Mesenchymal stem cell (in vitro differentiated cells and primary cell): ENCODE results near the gene STAM.

Source experiments
- DNase-seq: peaks from one replicate; pipeline ENCODE4 v3.0.0-alpha.2; 2013
- H2AFZ ChIP-seq: one replicate; pipeline ENCODE4 v1.6.1; 2013; ENCODE audit warnings: low read depth, mild to moderate bottlenecking, control low read depth, inconsistent platforms, low read length, moderate library complexity
- H2AK5ac ChIP-seq: 2 replicates; pipeline ENCODE4 v1.6.1; 2013; ENCODE audit warnings: low read length, moderate library complexity, mild to moderate bottlenecking, inconsistent platforms; ENCODE audit not compliant: severe bottlenecking
- H2BK120ac ChIP-seq: one replicate; pipeline ENCODE4 v1.6.1; 2013; ENCODE audit warnings: low read depth, mild to moderate bottlenecking, inconsistent platforms, low read length, moderate library complexity
- H2BK12ac ChIP-seq, 2 experiments: one replicate each; pipeline ENCODE4 v1.6.1; 2013; ENCODE audit warnings: inconsistent platforms in 2 of 2, low read length in 2 of 2, mild to moderate bottlenecking in 2 of 2, moderate library complexity in 2 of 2, control low read depth in 1 of 2
- H2BK15ac ChIP-seq: one replicate; pipeline ENCODE4 v1.6.1; 2013; ENCODE audit warnings: mild to moderate bottlenecking, low read depth, inconsistent platforms; ENCODE audit not compliant: poor library complexity, severe bottlenecking
- H2BK5ac ChIP-seq: 2 replicates; pipeline ENCODE4 v1.6.1; 2013; ENCODE audit warnings: low read depth, mild to moderate bottlenecking, low read length, control low read depth, inconsistent platforms; ENCODE audit not compliant: poor library complexity, severe bottlenecking
- H3K14ac ChIP-seq, 2 experiments: one replicate each; pipeline ENCODE4 v1.6.1; 2013; ENCODE audit warnings: inconsistent platforms in 2 of 2, low read length in 2 of 2, control low read depth in 1 of 2, mild to moderate bottlenecking in 1 of 2, moderate library complexity in 1 of 2
- H3K18ac ChIP-seq, 2 experiments: one replicate each; pipeline ENCODE4 v1.6.1; 2013; ENCODE audit warnings: inconsistent platforms in 2 of 2, low read length in 2 of 2, control low read depth in 1 of 2, low read depth in 1 of 2, mild to moderate bottlenecking in 1 of 2
- H3K23ac ChIP-seq, 2 experiments: one replicate each; pipeline ENCODE4 v1.6.1; 2013; ENCODE audit warnings: inconsistent platforms in 2 of 2, low read length in 2 of 2, mild to moderate bottlenecking in 2 of 2, moderate library complexity in 2 of 2, control low read depth in 1 of 2
- H3K27ac ChIP-seq: 2 replicates; pipeline ENCODE4 v1.5.1; 2013; ENCODE audit warnings: mild to moderate bottlenecking, moderate library complexity, low read length, control low read depth, inconsistent platforms; ENCODE audit not compliant: poor library complexity, severe bottlenecking
- H3K27me3 ChIP-seq, 2 experiments: 2 replicates each; pipeline versions ENCODE4 v1.6.1 to v1.7.0; 2013; ENCODE audit warnings: low read length in 2 of 2, mild to moderate bottlenecking in 2 of 2, moderate library complexity in 2 of 2, control low read depth in 1 of 2, inconsistent platforms in 1 of 2; ENCODE audit not compliant: control insufficient read depth in 1 of 2, insufficient read depth in 1 of 2
- H3K36me3 ChIP-seq, 2 experiments: 2 replicates each; pipeline versions ENCODE4 v1.6.1 to v1.7.0; 2013; ENCODE audit warnings: low read length in 2 of 2, control low read depth in 1 of 2, inconsistent platforms in 1 of 2, low read depth in 1 of 2, mild to moderate bottlenecking in 1 of 2; ENCODE audit not compliant: insufficient read depth in 2 of 2, control insufficient read depth in 1 of 2
- H3K4ac ChIP-seq, 2 experiments: one replicate each; pipeline ENCODE4 v1.6.1; 2013; ENCODE audit warnings: inconsistent platforms in 2 of 2, low read length in 2 of 2, mild to moderate bottlenecking in 2 of 2, moderate library complexity in 2 of 2, control low read depth in 1 of 2, low read depth in 1 of 2
- H3K4me1 ChIP-seq: 2 replicates; pipeline ENCODE4 v1.6.1; 2013; ENCODE audit warnings: low read depth, low read length, control low read depth; ENCODE audit not compliant: control insufficient read depth, insufficient read depth
- H3K4me2 ChIP-seq: 2 replicates; pipeline ENCODE4 v1.6.1; 2013; ENCODE audit warnings: low read length, mild to moderate bottlenecking, inconsistent platforms; ENCODE audit not compliant: poor library complexity, severe bottlenecking
- H3K4me3 ChIP-seq, 2 experiments: 2 replicates each; pipeline versions ENCODE4 v1.5.1 to v1.7.0; 2013; ENCODE audit warnings: low read length in 2 of 2, mild to moderate bottlenecking in 2 of 2, control low read depth in 1 of 2, low read depth in 1 of 2; ENCODE audit not compliant: insufficient read depth in 1 of 2
- H3K79me1 ChIP-seq: replicated peaks from 2 replicates; pipeline ENCODE4 v1.6.1; 2013; ENCODE audit warnings: mild to moderate bottlenecking, control low read depth, low read length, inconsistent platforms; ENCODE audit not compliant: poor library complexity, severe bottlenecking
- H3K9ac ChIP-seq: 2 replicates; pipeline ENCODE4 v1.7.0; 2013; ENCODE audit warnings: mild to moderate bottlenecking, low read length, moderate library complexity
- H3K9me3 ChIP-seq: 2 replicates; pipeline ENCODE4 v1.7.0; 2013; ENCODE audit warnings: mild to moderate bottlenecking, low read length; ENCODE audit not compliant: control insufficient read depth
- H4K8ac ChIP-seq: one replicate; pipeline ENCODE4 v1.6.1; 2013; ENCODE audit warnings: inconsistent platforms, mild to moderate bottlenecking, low read length, moderate library complexity
- H4K91ac ChIP-seq: one replicate; pipeline ENCODE4 v1.6.1; 2013; ENCODE audit warnings: mild to moderate bottlenecking, low read length, inconsistent platforms
- whole genome bisulfite sequencing: methylation state at CpG from one replicate; pipeline ENCODE4 v1.1.7; 2013; ENCODE audit warnings: mixed read lengths; 5-methylcytosine and 5-hydroxymethylcytosine counted together

Gene STAM

GRCh38 chr10:17655567-17656146 is 11.7 kb downstream of the STAM start:
- Histone ChIP-seq H3K14ac (no peak overlapping the region), H3K9me3 (no peaks in the 10 kb centered on the region), H3K23ac (no peak overlapping the region), H2BK120ac (no peak overlapping the region), H3K36me3 (peaks cover 4 to 11% of the 10 kb centered on the region in 2 experiments), H3K27ac (no peak overlapping the region), H4K91ac (no peak overlapping the region), H2BK5ac (no peak overlapping the region), H3K4me2 (no peak overlapping the region), H3K18ac (no peak overlapping the region), H2BK15ac (no peak overlapping the region), H2BK12ac (no peak overlapping the region), H2AFZ (no peak overlapping the region), H4K8ac (no peak overlapping the region), H3K4me3 (no peak overlapping the region), H3K9ac (no peak overlapping the region), H3K27me3 (no peaks in the 10 kb centered on the region), H3K4me1 (peaks cover 2% of the 10 kb centered on the region), H3K4ac (no peak overlapping the region), H2AK5ac (no peak overlapping the region), H3K79me1 (peaks cover 7% of the 10 kb centered on the region)
- WGBS, result 54% methylated on average over 3 of the region's 5 CpGs
- peak; percentile 65 for DNase-seq

- Histone ChIP-seq H3K27me3 (no peaks in the 10 kb centered on the region), H2BK12ac (no peak overlapping the region), H3K9ac (no peak overlapping the region), H3K14ac (no peak overlapping the region), H3K36me3 (peaks cover 4 to 24% of the 10 kb centered on the region in 2 experiments), H4K8ac (no peak overlapping the region), H3K4me2 (no peak overlapping the region), H2AFZ (no peak overlapping the region), H4K91ac (no peak overlapping the region), H3K23ac (no peak overlapping the region), H2AK5ac (no peak overlapping the region), H2BK5ac (no peak overlapping the region), H2BK120ac (no peak overlapping the region), H3K18ac (no peak overlapping the region), H3K79me1 (peaks cover 7% of the 10 kb centered on the region), H3K9me3 (no peaks in the 10 kb centered on the region), H3K4ac (no peak overlapping the region), H3K27ac (no peak overlapping the region), H2BK15ac (no peak overlapping the region), H3K4me3 (no peak overlapping the region), H3K4me1 (peaks cover 2% of the 10 kb centered on the region)
- DNase-seq, result no peak
- WGBS, result 100% methylated on average over 1 of the region's 1 CpG
Measured at GRCh38 chr10:17657103-17657500, 13.2 kb downstream of the STAM start.

GRCh38 chr10:17659365-17659764 is 15.4 kb downstream of the STAM start:
- 97% methylated on average over 2 of the region's 4 CpGs for WGBS
- no peak overlapping the region for H2AFZ ChIP-seq

GRCh38 chr10:17660921-17661320 is 17.0 kb downstream of the STAM start:
- Histone ChIP-seq H3K23ac (no peak overlapping the region), H3K9me3 (no peaks in the 10 kb centered on the region), H3K4me1 (peaks cover 2% of the 10 kb centered on the region), H3K4ac (no peak overlapping the region), H3K27me3 (no peaks in the 10 kb centered on the region), H4K8ac (no peak overlapping the region), H3K4me3 (no peak overlapping the region), H3K14ac (no peak overlapping the region), H2AK5ac (no peak overlapping the region), H3K79me1 (peaks cover 9% of the 10 kb centered on the region), H4K91ac (no peak overlapping the region), H3K18ac (no peak overlapping the region), H2BK15ac (no peak overlapping the region), H3K9ac (peak overlapping the region; percentile 28), H2BK5ac (no peak overlapping the region), H3K27ac (no peak overlapping the region), H3K36me3 (peaks cover 4 to 26% of the 10 kb centered on the region in 2 experiments), H2AFZ (no peak overlapping the region), H2BK120ac (no peak overlapping the region), H3K4me2 (no peak overlapping the region), H2BK12ac (no peak overlapping the region)
- DNase-seq, result no peak

More at GRCh38 chr10:17659365-17659764, 15.4 kb downstream of the STAM start:
- H3K9me3 ChIP-seq, result no peaks in the 10 kb centered on the region
- H4K8ac ChIP-seq, result no peak overlapping the region
- H3K4me1 ChIP-seq, result peaks cover 2% of the 10 kb centered on the region
- H2BK15ac ChIP-seq, result no peak overlapping the region
- H3K9ac ChIP-seq, result no peak overlapping the region
- peaks cover 9% of the 10 kb centered on the region for H3K79me1 ChIP-seq
- no peak overlapping the region for H2AK5ac ChIP-seq
- H2BK120ac ChIP-seq, result no peak overlapping the region
- no peak overlapping the region for H3K4me2 ChIP-seq
- H2BK5ac ChIP-seq, result no peak overlapping the region
- no peak overlapping the region for H3K4me3 ChIP-seq
- H3K23ac ChIP-seq, result no peak overlapping the region
- H3K27me3 ChIP-seq, result no peaks in the 10 kb centered on the region
- H3K36me3 ChIP-seq, result peaks cover 4 to 26% of the 10 kb centered on the region in 2 experiments
- no peak overlapping the region for H3K4ac ChIP-seq
- H3K27ac ChIP-seq, result no peak overlapping the region
- H3K18ac ChIP-seq, result peak overlapping the region in 1 of 2 experiments; percentile 5
- H3K14ac ChIP-seq, result no peak overlapping the region
- no peak overlapping the region for H2BK12ac ChIP-seq
- DNase-seq, result no peak
- no peak overlapping the region for H4K91ac ChIP-seq
